K562 (cell line): Measurements from ENCODE around the gene FTL. TPM values are rescaled to one million over a fixed set of nuclear protein-coding genes. Genes with fewer than 3 reads are reported as not detected.

ENCODE experiments used
- BHLHE40 ChIP-seq: IDR thresholded peaks from 2 replicates; pipeline ENCODE4 v1.6.1; 2011; ENCODE audit warnings: low read length, improper control_type of control experiment
- CEBPG ChIP-seq, 3 experiments: fragments of 200-800 bp in 1 of 3; sonication (Bioruptor generic) in 1 of 3; sonication (generic) in 1 of 3; formaldehyde crosslinking in 1 of 3; IDR thresholded peaks in 2 of 3; conservative IDR thresholded peaks in 1 of 3; 2 replicates each; pipeline versions ENCODE4 v1.6.1 to v1.8.0; 2016 to 2022; ENCODE audit warnings: missing compliant biosample characterization in 2 of 3, missing genetic modification characterization in 2 of 3, mild to moderate bottlenecking in 1 of 3, missing genetic modification reagents in 1 of 3
- FIP1L1 ChIP-seq: fragments of 200-400 bp; formaldehyde crosslinking; IDR thresholded peaks from 2 replicates; pipeline ENCODE4 v1.6.1; 2018; ENCODE audit warnings: mild to moderate bottlenecking, low read depth, low read length; ENCODE audit not compliant: poor library complexity, severe bottlenecking
- FOXK1 ChIP-seq: sonication (generic); formaldehyde crosslinking; IDR thresholded peaks from 2 replicates; pipeline ENCODE4 v1.8.0; 2022; ENCODE audit warnings: missing genetic modification reagents, mild to moderate bottlenecking, borderline replicate concordance
- HEY1 ChIP-seq: fragments of 250-450 bp; sonication (Bioruptor Pico); IDR thresholded peaks from 2 replicates; pipeline ENCODE4 v1.5.0; 2020; ENCODE audit warnings: mild to moderate bottlenecking, moderate library complexity, borderline replicate concordance
- KDM4B ChIP-seq, 2 experiments: fragments of 450-650 bp in 1 of 2; sonication (generic) in 1 of 2; IDR thresholded peaks; 2 replicates each; pipeline ENCODE4 v1.6.1; 2016 to 2017; ENCODE audit warnings: borderline replicate concordance in 2 of 2, antibody characterized with exemption in 1 of 2, low read depth in 1 of 2, mild to moderate bottlenecking in 1 of 2
- NUFIP1 ChIP-seq: fragments of 450-650 bp; IDR thresholded peaks from 2 replicates; pipeline ENCODE4 v1.6.1; 2018; ENCODE audit not compliant: partially characterized antibody
- RBM25 ChIP-seq: fragments of 200-400 bp; formaldehyde crosslinking; IDR thresholded peaks from 2 replicates; pipeline ENCODE4 v1.6.1; 2018; ENCODE audit warnings: low read length, low read depth, moderate library complexity; ENCODE audit not compliant: severe bottlenecking
- SMARCB1 ChIP-seq: IDR thresholded peaks from 2 replicates; pipeline ENCODE4 v1.6.1; 2011; ENCODE audit warnings: improper control_type of control experiment, low read depth; ENCODE audit not compliant: insufficient read length
- TAF1 ChIP-seq: IDR thresholded peaks from 2 replicates; pipeline ENCODE4 v1.6.1; 2011; ENCODE audit warnings: mild to moderate bottlenecking, low read length, moderate library complexity; ENCODE audit not compliant: insufficient read depth, control insufficient read depth, severe bottlenecking; ENCODE audit errors: extremely low read depth
- TAF15 ChIP-seq: fragments of 200-400 bp; formaldehyde crosslinking; IDR thresholded peaks from 2 replicates; pipeline ENCODE4 v1.6.1; 2017; ENCODE audit warnings: mild to moderate bottlenecking, low read depth, low read length, moderate library complexity
- ZBTB17 ChIP-seq: fragments of 450-650 bp; formaldehyde crosslinking; IDR thresholded peaks from 2 replicates; pipeline ENCODE4 v1.4.0; 2020; ENCODE audit warnings: mild to moderate bottlenecking
- ZBTB8A ChIP-seq: fragments of 450-650 bp; IDR thresholded peaks from 2 replicates; pipeline ENCODE4 v1.6.1; 2018; ENCODE audit warnings: mild to moderate bottlenecking, moderate library complexity; ENCODE audit not compliant: partially characterized antibody
- ZNF12 ChIP-seq: sonication (generic); formaldehyde crosslinking; IDR thresholded peaks from 2 replicates; pipeline ENCODE4 v1.4.0; 2020; ENCODE audit warnings: mild to moderate bottlenecking, missing genetic modification reagents
- ZNF695 ChIP-seq: fragments of 450-650 bp; formaldehyde crosslinking; IDR thresholded peaks from 2 replicates; pipeline ENCODE4 v1.4.0; 2020; ENCODE audit warnings: mild to moderate bottlenecking, moderate library complexity
- ZNF77 ChIP-seq: fragments of 250-450 bp; sonication (Bioruptor Pico); IDR thresholded peaks from 2 replicates; pipeline ENCODE4 v1.5.0; 2020
- polyA plus RNA-seq, 8 experiments: library from polyadenylated mRNA; depleted of rRNA in 4 of 8; stranded (reverse) in 5 of 8; unstranded in 3 of 8; fragments of >200 nt; fragmentation: Nextera tagmentation in 2 of 8; fragmentation: Illumina TruSeq in 1 of 8; extraction: Ambion mirVana in 2 of 8; extraction: Trizol in 1 of 8; gene quantifications; 2 replicates each; pipeline versions ENCODE4 v1.2.1 to v1.2.3, GENCODE V29; 2011 to 2014; ENCODE audit warnings: inconsistent platforms in 1 of 8, missing spikeins in 1 of 8
- total RNA-seq, 7 experiments: library from RNA; depleted of rRNA in 6 of 7; stranded (reverse); fragments of >200 nt in 6 of 7; fragmentation: Illumina TruSeq in 2 of 7; extraction: Trizol in 2 of 7; gene quantifications; 2 replicates each; pipeline versions ENCODE4 v1.2.1 to v1.2.3, GENCODE V29; 2011 to 2021; ENCODE audit warnings: low replicate concordance in 1 of 7
- TF ChIP-seq, protein P1 (sequence below): sonication (generic); formaldehyde crosslinking; IDR thresholded peaks from 2 replicates; pipeline ENCODE4 v1.8.1; 2023; ENCODE audit warnings: mild to moderate bottlenecking, missing genetic modification reagents
- TF ChIP-seq, protein P2 (sequence below): fragments of 450-650 bp; IDR thresholded peaks from 2 replicates; pipeline ENCODE4 v1.6.1; 2016; ENCODE audit warnings: missing biosample characterization, missing genetic modification characterization
- TF ChIP-seq, protein P3 (sequence below), 2 experiments: fragments of 450-650 bp; IDR thresholded peaks; 2 replicates each; pipeline ENCODE4 v1.6.1; 2016

FTL gene
- total and polyA plus RNA-seq, 9 of the 15 experiments (the other 6 are each of a cell fraction or from before 2014, with no cell fraction given): 1,231 to 27,415 (median 3,965) TPM

DNA sequence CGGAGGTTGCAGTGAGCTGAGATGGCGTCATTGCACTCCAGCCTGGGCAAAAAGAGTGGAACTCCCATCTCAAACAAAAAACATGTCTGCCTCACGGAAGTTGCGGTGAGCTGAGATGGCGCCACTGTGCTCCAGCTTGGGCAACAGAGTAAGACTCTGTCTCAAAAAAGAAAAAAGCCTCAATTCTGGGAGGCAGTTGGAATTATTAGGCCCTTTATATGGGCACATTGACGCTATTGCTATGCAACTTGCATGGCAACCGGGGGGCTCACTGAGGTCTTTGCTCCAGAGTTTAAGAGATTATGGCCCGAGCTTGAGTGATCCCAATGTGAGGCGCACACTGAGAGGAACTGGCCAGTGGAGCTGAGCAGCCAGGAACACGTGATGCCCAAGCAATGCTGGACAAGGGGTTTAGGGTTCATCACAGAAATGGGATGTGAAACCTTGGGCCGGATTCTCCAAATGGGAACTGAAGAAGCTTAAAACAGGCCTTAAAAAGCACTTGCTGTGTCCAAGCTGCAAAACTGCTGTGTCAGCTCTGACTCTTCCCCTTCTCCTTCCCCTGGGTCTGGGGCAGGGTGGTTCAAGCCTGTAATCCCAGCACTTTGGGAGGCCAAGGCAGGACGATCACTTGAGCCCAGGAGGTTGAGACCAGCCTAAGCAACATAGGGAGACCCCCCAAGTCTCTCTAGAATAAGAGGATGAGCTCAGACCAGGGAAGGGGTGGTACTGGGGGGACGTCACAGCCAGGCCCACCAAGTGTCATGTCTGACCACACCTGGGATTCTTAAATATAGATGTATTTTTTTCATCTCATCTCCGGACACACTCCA lies 2.5 kb downstream of the FTL start (continued):
- TF ChIP-seq, protein P1, sequence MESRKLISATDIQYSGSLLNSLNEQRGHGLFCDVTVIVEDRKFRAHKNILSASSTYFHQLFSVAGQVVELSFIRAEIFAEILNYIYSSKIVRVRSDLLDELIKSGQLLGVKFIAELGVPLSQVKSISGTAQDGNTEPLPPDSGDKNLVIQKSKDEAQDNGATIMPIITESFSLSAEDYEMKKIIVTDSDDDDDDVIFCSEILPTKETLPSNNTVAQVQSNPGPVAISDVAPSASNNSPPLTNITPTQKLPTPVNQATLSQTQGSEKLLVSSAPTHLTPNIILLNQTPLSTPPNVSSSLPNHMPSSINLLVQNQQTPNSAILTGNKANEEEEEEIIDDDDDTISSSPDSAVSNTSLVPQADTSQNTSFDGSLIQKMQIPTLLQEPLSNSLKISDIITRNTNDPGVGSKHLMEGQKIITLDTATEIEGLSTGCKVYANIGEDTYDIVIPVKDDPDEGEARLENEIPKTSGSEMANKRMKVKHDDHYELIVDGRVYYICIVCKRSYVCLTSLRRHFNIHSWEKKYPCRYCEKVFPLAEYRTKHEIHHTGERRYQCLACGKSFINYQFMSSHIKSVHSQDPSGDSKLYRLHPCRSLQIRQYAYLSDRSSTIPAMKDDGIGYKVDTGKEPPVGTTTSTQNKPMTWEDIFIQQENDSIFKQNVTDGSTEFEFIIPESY (CRISPR knock-in tag): 0 out of 2 replicates have a peak, but pooled peaks have one; percentile 52
- TF ChIP-seq, protein P2, sequence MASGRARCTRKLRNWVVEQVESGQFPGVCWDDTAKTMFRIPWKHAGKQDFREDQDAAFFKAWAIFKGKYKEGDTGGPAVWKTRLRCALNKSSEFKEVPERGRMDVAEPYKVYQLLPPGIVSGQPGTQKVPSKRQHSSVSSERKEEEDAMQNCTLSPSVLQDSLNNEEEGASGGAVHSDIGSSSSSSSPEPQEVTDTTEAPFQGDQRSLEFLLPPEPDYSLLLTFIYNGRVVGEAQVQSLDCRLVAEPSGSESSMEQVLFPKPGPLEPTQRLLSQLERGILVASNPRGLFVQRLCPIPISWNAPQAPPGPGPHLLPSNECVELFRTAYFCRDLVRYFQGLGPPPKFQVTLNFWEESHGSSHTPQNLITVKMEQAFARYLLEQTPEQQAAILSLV (tag): no peak
- TF ChIP-seq FOXK1 (CRISPR knock-in tag) (peak; percentile 91; the same call in 1 of the 2 replicates), ZNF12 (CRISPR knock-in tag) (no peak), BHLHE40 (peak; percentile 39; the same call in 1 of the 2 replicates), ZBTB17 (CRISPR knock-in tag) (0 out of 2 replicates have a peak, but pooled peaks have one; percentile 62), KDM4B (IDR thresholded peaks at IDR 0.05; ENCODE audit: borderline replicate concordance in 2 of 2, low read depth in 1 of 2) (no peak), ZBTB8A (no peak), NUFIP1 (no peak), ZNF695 (peak; percentile 50; the same call in 1 of the 2 replicates), TAF1 (peak; percentile 42), SMARCB1 (no peak), FIP1L1 (peak; percentile 64), ZNF77 (peak; percentile 7; the same call in 1 of the 2 replicates), TAF15 (peak; percentile 67; the same call in 1 of the 2 replicates), RBM25 (no peak), HEY1 (CRISPR knock-in tag) (0 out of 2 replicates have a peak, but pooled peaks have one; percentile 75), CEBPG (CRISPR knock-in tag; IDR thresholded peaks at IDR 0.05) (no peak), CEBPG (tag; conservative IDR thresholded peaks at IDR 0.05 in 1 of 2, IDR thresholded peaks at IDR 0.05 in 1 of 2) (peak; percentile 59 to 65; a peak in 3 of 4 replicates)
- TF ChIP-seq, protein P3, sequence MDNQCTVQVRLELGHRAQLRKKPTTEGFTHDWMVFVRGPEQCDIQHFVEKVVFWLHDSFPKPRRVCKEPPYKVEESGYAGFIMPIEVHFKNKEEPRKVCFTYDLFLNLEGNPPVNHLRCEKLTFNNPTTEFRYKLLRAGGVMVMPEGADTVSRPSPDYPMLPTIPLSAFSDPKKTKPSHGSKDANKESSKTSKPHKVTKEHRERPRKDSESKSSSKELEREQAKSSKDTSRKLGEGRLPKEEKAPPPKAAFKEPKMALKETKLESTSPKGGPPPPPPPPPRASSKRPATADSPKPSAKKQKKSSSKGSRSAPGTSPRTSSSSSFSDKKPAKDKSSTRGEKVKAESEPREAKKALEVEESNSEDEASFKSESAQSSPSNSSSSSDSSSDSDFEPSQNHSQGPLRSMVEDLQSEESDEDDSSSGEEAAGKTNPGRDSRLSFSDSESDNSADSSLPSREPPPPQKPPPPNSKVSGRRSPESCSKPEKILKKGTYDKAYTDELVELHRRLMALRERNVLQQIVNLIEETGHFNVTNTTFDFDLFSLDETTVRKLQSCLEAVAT (IDR thresholded peaks at IDR 0.05): peak; percentile 46 to 73; a peak in 2 of 4 replicates
